ENCODE measurements around the gene RGL4. TPM values are rescaled to one million over a fixed set of nuclear protein-coding genes. Genes with fewer than 3 reads are reported as not detected.

RGL4 gene
- polyA plus RNA-seq, 4 donors, result 1.8 to 4.7 (median 2.6) TPM

- no peak for DNase-seq (ENCODE audit: low read depth in 4 of 4, low spot score in 3 of 4)
These were observed 12.7 kb upstream of the RGL4 start for GRCh38 chr22:23678133-23678532.

GRCh38 chr22:23681026-23681809 lies 9.6 kb upstream of the RGL4 start:
- DNase-seq (ENCODE audit: low read depth in 4 of 4, low spot score in 3 of 4), result no peak

DNA sequence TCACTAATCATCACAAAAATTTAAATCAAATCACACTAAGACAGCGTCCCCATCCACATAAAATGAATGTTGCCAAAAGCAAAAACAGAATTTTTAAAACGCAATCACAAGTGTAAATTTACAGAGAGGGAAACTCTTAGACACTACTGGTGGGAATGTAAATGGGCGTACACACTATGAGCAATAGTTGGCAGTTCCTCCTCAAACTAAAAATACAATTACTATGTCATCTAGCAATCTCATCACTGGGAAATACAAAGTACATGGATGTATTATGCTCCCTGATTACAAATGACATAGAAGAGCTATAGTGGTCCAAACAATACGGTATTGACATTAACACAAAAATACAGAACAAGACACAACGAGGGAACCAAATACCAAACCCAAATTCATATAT lies 8.7 kb upstream of the RGL4 start:
- no peak for DNase-seq (ENCODE audit: low read depth in 4 of 4, low spot score in 3 of 4)

DNA sequence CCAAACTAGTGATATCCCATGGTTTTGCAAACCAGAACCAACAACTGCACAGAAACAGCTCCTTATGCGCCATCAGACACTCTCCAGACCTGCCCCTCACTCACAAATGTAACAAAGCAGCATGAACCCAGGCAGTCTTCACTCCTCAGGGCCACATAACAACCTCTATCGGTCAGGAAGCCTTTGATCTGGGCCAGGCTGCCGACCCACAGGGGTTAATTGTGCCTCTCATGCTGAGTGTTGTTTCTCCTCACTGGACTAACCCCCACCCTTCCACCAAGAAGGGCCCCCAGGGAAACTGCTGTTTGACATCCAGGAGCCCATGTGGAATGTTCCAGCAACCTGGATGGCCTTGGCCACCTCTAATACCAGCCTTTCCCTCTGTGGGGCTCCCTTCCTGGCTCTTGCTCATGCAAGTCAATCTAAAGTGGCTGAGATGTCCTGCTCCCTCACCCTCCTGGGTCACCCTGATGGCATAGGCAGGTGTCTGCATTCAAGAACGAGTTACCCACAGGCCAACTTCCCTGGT lies 7.9 kb upstream of the RGL4 start:
- DNase-seq (ENCODE audit: low read depth in 4 of 4, low spot score in 3 of 4), result no peak

DNA sequence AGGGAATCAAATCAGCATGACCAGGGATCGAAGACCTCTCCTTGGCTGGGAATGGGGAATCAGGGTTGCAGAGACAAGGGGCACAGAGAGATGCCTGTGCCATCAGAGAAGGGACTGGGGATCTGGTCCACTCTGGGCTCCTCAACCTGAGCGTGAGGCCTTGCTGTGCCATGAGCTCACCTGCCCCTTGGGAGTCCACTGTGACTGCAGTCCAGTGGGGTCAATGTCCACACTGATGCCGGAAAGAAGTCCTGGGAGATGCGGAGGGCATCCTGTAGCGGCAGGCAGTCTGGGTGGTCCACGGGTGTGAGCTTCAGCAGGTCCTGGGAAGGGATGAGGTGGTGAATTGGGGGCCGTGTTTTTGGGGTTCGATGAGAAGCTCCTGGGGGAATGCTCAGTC lies 7.3 kb upstream of the RGL4 start:
- DNase-seq (ENCODE audit: low read depth in 4 of 4, low spot score in 3 of 4), result no peak

- no peak for DNase-seq (ENCODE audit: low read depth in 4 of 4, low spot score in 3 of 4)
These were observed 6.8 kb upstream of the RGL4 start for GRCh38 chr22:23684026-23684425.

GRCh38 chr22:23684561-23685031 lies 6.2 kb upstream of the RGL4 start:
- DNase-seq (ENCODE audit: low read depth in 4 of 4, low spot score in 3 of 4), result no peak

DNA sequence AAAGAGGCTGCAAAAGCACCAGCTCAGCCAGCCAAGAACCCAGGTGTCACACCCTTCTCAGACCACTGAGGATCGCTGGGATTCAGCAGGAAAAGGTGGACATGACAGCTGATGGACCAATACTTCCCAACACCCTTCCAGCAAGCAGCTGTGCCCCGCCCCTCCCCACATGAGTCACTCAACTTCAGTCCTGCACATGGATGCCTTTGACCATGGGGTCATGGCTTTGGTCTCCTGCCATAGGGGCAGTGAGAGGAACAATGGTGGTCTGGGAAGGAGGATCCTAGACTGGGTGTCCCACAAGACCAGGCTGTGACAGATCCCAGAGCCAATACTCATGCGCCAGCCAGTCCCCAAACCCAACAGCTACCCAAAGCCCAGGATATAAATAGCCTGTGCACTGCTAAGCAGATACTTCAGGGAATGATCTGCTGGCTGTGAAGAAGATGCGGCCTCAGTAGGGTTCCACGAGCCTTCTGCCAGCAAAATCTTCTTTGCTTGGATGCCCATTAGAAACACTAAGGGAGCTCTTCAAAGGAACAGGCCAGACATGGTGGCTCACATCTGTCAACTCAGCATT lies 5.5 kb upstream of the RGL4 start:
- DNase-seq (ENCODE audit: low read depth in 4 of 4, low spot score in 3 of 4), result no peak

DNA sequence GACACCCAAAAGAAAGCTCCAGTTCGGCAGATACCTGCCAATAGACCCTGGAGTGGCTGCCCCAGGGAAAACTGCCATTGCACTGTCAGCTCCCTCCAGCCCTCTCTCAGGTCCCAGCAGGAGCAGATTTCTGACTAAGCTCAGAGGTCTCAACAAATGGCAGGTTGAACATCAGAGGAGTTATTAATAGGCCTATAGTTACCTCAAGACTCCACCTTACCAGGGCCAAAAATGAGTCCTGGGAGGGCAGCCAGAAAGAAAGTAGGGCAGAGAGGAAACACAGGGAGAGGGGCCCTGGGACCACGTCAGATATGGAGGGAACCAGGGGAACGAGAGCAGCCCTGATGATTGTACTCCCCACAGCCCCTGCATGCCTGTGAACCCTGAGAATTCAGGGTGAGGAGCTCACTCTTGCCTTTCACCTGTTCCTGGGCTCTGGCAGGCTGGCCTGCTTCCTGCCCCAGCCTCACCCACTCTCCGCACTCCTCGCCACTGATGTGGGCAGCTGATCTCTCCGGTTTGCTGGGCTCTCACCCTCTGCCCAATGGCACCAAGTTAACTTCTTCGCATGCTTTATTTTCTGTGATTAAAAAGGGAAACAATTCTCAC lies 4.3 kb upstream of the RGL4 start:
- no peak for DNase-seq (ENCODE audit: low read depth in 4 of 4, low spot score in 3 of 4)

GRCh38 chr22:23688121-23688520 lies 2.7 kb upstream of the RGL4 start:
- no peak for DNase-seq (ENCODE audit: low read depth in 4 of 4, low spot score in 3 of 4)

GRCh38 chr22:23688571-23688970 lies 2.2 kb upstream of the RGL4 start:
- DNase-seq (ENCODE audit: low read depth in 4 of 4, low spot score in 3 of 4), result no peak

DNA sequence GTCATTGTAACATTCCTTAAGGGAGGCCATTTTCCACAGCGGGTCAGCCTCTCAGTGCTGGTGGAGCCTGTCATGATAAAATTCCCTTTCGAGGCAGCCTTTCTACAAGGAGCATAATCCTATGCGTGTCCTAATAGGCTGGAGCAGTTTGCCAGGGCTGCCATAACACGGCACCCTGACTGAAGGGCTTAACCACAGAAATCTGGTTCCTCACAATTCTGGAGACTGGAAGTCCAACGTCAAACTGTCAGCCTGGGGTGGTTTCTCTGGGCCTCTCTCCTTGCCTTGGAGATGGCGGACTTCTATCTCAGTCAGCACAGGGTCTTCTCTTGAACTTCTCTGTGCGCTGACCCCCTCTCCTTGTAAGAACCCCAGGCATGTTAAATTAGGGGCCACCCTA lies 1.4 kb upstream of the RGL4 start:
- no peak for DNase-seq (ENCODE audit: low read depth in 4 of 4, low spot score in 3 of 4)

DNA sequence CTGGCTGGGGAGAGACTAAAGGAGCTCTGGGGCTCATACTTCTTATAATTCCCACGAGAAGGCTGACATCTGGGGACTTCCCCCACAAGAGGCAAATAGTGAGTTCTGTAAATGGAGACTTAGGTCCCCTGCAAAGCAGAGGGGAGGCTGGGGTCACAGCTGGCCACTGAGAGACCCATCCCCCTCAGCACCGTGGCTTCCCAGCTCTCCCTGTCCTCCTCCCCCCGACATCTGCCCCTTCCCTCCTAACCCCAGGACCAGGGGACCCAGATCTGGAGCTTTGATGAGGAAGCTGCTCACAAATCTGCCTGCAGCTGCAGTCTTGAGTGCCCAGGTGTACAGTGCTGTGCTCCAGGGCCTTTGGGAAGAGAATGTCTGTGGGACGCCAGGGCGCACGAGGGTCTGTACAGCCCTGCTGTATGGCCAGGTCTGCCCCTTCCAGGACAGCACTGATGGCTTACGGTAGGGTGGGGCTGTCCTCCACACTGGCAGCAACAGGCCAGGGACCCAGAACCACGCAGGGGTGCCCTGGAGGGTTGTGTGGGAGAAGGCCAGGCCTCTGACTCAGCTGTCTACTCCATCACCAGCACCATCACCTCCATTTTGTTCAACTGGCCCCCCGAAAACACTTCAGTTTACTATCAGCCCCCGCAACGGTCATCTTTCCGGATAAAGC lies 1.1 kb downstream of the RGL4 start:
- DNase-seq (ENCODE audit: low read depth in 4 of 4, low spot score in 3 of 4), result no peak

- DNase-seq (ENCODE audit: low read depth in 4 of 4, low spot score in 3 of 4), result no peak
These were observed 1.9 kb downstream of the RGL4 start for GRCh38 chr22:23692598-23693291.

DNA sequence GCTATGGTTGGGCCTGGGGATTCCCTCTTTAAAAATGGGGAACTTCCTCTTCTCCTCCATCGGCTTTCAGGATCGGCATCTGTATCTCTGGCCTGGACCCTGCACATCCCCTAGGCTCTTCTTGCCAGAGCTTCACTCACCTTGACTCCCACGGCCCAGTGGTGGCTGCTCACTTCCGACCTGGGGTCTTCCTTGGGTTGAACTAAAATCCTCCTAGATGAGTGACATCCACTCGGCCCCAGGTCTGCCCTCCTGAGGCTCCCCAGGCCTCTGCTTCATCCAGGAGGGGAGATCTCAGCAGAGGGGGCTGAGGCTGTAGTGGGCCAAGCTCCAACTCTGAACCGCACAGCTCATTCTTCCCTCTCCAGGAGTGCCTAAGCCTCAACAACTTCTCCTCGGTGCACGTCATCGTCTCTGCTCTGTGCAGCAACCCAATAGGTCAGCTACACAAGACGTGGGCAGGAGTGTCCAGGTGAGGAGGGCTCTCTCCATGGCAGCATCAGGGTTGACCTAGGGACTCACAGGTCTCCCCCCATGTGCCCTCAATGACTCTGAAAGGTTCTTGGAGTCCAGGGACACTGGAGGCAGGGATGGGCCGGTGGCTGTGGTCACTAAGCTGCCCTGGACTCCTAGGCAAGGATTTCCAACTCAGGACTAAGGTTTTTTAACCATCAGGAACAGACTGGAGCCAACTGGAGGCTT lies 3.3 kb downstream of the RGL4 start:
- no peak for DNase-seq (ENCODE audit: low read depth in 4 of 4, low spot score in 3 of 4)

DNA sequence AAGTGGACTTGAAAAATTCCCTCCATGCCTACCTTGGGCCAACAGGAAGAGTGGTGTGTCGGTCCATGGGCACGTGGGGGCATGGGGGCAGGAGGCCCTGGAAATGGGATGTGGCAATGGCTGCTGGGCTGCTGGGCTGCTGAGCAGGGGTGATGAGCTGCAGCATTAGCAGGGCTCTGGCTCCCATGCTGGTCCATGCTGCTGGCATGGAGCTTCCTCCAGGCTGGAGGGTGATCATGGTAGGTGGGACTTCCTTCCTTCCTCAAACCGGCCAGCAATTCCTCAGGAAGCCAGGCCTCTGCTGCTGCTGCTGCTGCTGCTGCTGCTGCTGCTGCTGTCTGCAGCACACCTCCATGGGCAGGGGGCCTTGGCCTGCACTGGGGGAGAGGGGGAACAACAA lies 4.3 kb downstream of the RGL4 start:
- DNase-seq (ENCODE audit: low read depth in 4 of 4, low spot score in 3 of 4), result no peak

- DNase-seq (ENCODE audit: low read depth in 4 of 4, low spot score in 3 of 4), result no peak
These were observed 4.9 kb downstream of the RGL4 start for GRCh38 chr22:23695571-23696325.

GRCh38 chr22:23696326-23696851 lies 5.6 kb downstream of the RGL4 start:
- no peak for DNase-seq (ENCODE audit: low read depth in 4 of 4, low spot score in 3 of 4)
